ENCODE results near the gene WDR55.
"Not testable (repeated sequence)": the region's sequence is repeated elsewhere in the genome, so short reads cannot be mapped to it uniquely, and the experiment has no call there.

GRCh38 chr5:140720738-140721137 lies 56.0 kb downstream of the WDR55 start:
- TF ChIP-seq CTCF, POLR2A (IDR thresholded peaks at IDR 0.05): not testable (repeated sequence)
